MCF 10A (cell line): ENCODE data around the gene LHFPL2. TPM values are rescaled to one million over a fixed set of nuclear protein-coding genes. Genes with fewer than 3 reads are reported as not detected.

Experiments
- BruUV-seq: library from RNA; stranded (reverse); fragments of 400-500 nt; replicated peaks from 2 replicates; lab custom pipeline; 2021; lab: Mats Ljungman, UMichigan
- CTCF ChIA-PET: fragments of 300-600 bp; sonication (Branson Sonifier 250); formaldehyde crosslinking; extraction: SDS; loops from one replicate; lab custom pipeline; 2021; ENCODE audit warnings: antibody characterized with exemption, inconsistent platforms; lab: Yijun Ruan, JAX
- POLR2A ChIA-PET: fragments of 300-600, 350-650 bp; sonication (Branson Sonifier 250); formaldehyde crosslinking; extraction: SDS; loops from one replicate; lab custom pipeline; 2020; ENCODE audit warnings: antibody characterized with exemption, inconsistent platforms; lab: Yijun Ruan, JAX
- DNase-seq: peaks from one replicate; pipeline ENCODE4 v3.0.0-alpha.2; 2018; ENCODE audit not compliant: unreplicated experiment
- H3K27ac Mint-ChIP-seq: one replicate; pipeline ENCODE4 v1.8.0; 2022; ENCODE audit warnings: mild to moderate bottlenecking, low read depth, mixed read lengths; ENCODE audit not compliant: unreplicated experiment
- H3K27me3 Mint-ChIP-seq: one replicate; pipeline ENCODE4 v1.8.0; 2022; ENCODE audit warnings: mixed read lengths; ENCODE audit not compliant: insufficient read depth, unreplicated experiment
- H3K36me3 Mint-ChIP-seq: one replicate; pipeline ENCODE4 v1.8.0; 2022; ENCODE audit warnings: mild to moderate bottlenecking, moderate library complexity, mixed read lengths; ENCODE audit not compliant: insufficient read depth, unreplicated experiment
- H3K4me1 Mint-ChIP-seq: one replicate; pipeline ENCODE4 v1.8.0; 2022; ENCODE audit warnings: mixed read lengths; ENCODE audit not compliant: insufficient read depth, unreplicated experiment
- H3K4me3 Mint-ChIP-seq: one replicate; pipeline ENCODE4 v1.8.0; 2022; ENCODE audit warnings: mild to moderate bottlenecking, moderate library complexity, mixed read lengths; ENCODE audit not compliant: unreplicated experiment
- H3K9me3 Mint-ChIP-seq: one replicate; pipeline ENCODE4 v1.8.0; 2022; ENCODE audit warnings: mixed read lengths; ENCODE audit not compliant: unreplicated experiment
- CTCF ChIP-seq: fragments of 200-600 bp; IDR thresholded peaks from one replicate; pipeline ENCODE4 v1.8.0; 2022; ENCODE audit warnings: antibody characterized with exemption, mild to moderate bottlenecking; ENCODE audit not compliant: unreplicated experiment
- intact Hi-C: fragments of 100-400 bp; cut with micrococcal nuclease; formaldehyde crosslinking; loops from 2 replicates; pipeline ENCODE4 v1.14.1; 2022
- total RNA-seq: library from RNA; stranded (reverse); gene quantifications from 2 replicates; pipeline ENCODE4 v1.2.3, GENCODE V29; 2022

LHFPL2 gene
- total RNA-seq, 1 experiment from 2014 or later = 45.9 TPM

GRCh38 chr5:78553580-78554353 lies 94.8 kb downstream of the LHFPL2 start:
- Mint-ChIP-seq H3K27ac (no peak overlapping the region), H3K9me3 (no peaks in the 10 kb centered on the region), H3K4me3 (no peak overlapping the region), H3K27me3 (no peaks in the 10 kb centered on the region), H3K36me3 (peaks cover 6% of the 10 kb centered on the region), H3K4me1 (peaks cover 6% of the 10 kb centered on the region)
- POLR2A ChIA-PET = interaction anchor here (0.6 kb wide), 1 partner anchor 23 kb away, joined by 4 read pairs; no protein-coding TSS in a partner anchor
- no peak for TF ChIP-seq CTCF
- no peak for DNase-seq
- BruUV-seq = no TSS peak
- intact Hi-C loops = no loop called here
- CTCF ChIA-PET = interaction anchor here (0.5 kb wide), 1 partner anchor 443 kb away, joined by 3 read pairs; no protein-coding TSS in a partner anchor

- no peaks in the 10 kb centered on the region for H3K27me3 Mint-ChIP-seq
- H3K4me1 Mint-ChIP-seq = peaks cover 6% of the 10 kb centered on the region
- POLR2A ChIA-PET = no interaction called here
- intact Hi-C loops = no loop called here
- DNase-seq = no peak
- CTCF ChIA-PET = no interaction called here
- H3K9me3 Mint-ChIP-seq = no peaks in the 10 kb centered on the region
- no peak overlapping the region for H3K4me3 Mint-ChIP-seq
- no peak for TF ChIP-seq CTCF
- H3K36me3 Mint-ChIP-seq = peaks cover 7% of the 10 kb centered on the region
- no peak overlapping the region for H3K27ac Mint-ChIP-seq
- BruUV-seq = no TSS peak
These were observed 95.7 kb downstream of the LHFPL2 start for GRCh38 chr5:78552729-78553342.

- Mint-ChIP-seq H3K9me3 (no peaks in the 10 kb centered on the region), H3K27ac (no peak overlapping the region), H3K36me3 (peaks cover 7% of the 10 kb centered on the region), H3K4me1 (peaks cover 6% of the 10 kb centered on the region), H3K27me3 (no peaks in the 10 kb centered on the region), H3K4me3 (no peak overlapping the region)
- BruUV-seq = no TSS peak
- POLR2A ChIA-PET = no interaction called here
- CTCF ChIA-PET = interaction anchor here (1.1 kb wide), 1 partner anchor 14 kb away, joined by 3 read pairs; no protein-coding TSS in a partner anchor
- TF ChIP-seq CTCF = no peak
- DNase-seq = no peak
- intact Hi-C loops = no loop called here
These were observed 97.7 kb downstream of the LHFPL2 start for GRCh38 chr5:78550891-78551290.

- Mint-ChIP-seq H3K4me1 (peaks cover 6% of the 10 kb centered on the region), H3K4me3 (no peak overlapping the region), H3K36me3 (peaks cover 17% of the 10 kb centered on the region), H3K27ac (no peak overlapping the region), H3K9me3 (no peaks in the 10 kb centered on the region), H3K27me3 (no peaks in the 10 kb centered on the region)
- DNase-seq = no peak
- no peak for TF ChIP-seq CTCF
- ChIA-PET POLR2A (interaction anchor here (0.6 to 1.0 kb wide), 2 partner anchors 9 to 349 kb away, joined by 3 read pairs; no protein-coding TSS in a partner anchor), CTCF (interaction anchor here (0.6 kb wide), 1 partner anchor 325 kb away, joined by 3 read pairs; no protein-coding TSS in a partner anchor)
- intact Hi-C loops = no loop called here
- BruUV-seq = no TSS peak
These were observed 99.5 kb downstream of the LHFPL2 start for GRCh38 chr5:78549043-78549442.
